NOMO-1 treated with DMSO at 0.1 percent for 48 hours (cell line): ENCODE data around the gene KNOP1.
"Not testable (repeated sequence)": the region's sequence is repeated elsewhere in the genome, so short reads cannot be mapped to it uniquely, and the experiment has no call there.

Source experiments
- DNase-seq: peaks from one replicate; lab custom pipeline; 2025; ENCODE audit not compliant: unreplicated experiment; lab: John Stamatoyannopoulos, UW

Gene KNOP1

DNA sequence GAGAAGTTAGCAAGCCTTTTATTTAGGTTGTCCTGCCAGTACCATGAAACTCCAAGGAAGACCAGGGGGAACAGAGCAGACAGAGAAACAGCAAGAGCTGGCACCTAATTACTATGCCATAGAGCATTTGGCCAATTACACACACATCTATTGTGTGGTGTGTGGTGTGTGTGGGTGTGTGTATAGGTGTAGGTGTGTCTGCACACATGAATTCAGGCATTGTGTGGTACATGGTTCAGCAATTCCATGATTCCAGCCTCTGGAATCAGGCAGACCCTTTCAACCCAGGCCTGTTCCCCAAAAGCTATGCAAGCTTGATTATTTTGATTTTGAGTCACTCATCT lies 25.8 kb upstream of the KNOP1 start:
- DNase-seq: no peak

DNA sequence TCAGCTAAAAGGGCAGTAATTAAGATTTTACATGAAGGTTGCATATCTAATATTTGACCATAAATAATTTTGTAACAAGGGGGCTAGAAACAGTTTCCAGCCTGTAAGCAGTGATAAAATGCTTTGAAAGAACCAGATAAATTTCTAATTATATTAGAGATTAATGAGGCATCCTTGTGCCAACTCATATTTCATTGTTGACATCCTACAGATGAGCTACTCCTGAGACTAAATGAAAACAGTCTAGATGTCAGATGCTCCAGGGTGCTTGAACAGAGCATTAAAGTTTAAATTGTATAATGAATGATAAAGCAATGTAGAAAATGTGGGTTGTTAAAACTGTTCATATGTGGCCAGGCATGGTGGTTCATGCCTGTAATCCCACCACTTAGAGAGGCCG lies 23.3 kb upstream of the KNOP1 start:
- DNase-seq: no peak

DNA sequence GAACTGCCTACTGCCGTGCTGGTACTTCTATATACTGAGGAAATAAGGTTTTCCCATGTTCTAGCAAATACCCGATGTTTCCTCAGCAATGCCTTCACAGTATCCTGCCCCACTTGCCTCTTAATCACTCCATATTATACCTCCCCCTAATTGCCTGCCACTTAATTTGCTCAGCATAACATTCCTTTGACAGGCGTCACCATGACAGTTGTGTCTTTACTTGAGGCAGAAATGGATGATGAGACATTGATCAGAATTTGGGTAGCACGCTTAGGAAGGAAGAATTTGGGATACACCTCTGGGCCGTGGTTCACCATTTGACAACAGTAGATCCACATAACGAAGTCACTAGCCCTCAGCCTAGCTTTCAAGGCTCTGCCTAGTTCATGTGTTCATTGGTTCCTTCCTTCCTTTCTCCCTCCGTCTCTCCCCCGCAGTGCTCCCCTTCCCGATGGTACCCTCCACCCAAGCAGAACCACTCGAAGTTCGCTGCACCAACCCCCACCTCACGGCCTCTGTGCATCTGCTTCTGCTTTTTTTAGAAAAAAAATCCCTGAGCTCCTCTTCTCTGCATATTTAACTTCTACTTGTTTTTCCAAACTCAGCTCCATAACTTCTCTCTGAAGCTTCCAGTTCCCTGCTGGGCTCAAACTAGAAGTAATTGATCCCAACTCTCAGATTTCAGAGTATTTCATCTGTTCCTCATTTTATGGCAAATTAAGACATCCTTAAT lies 19.4 kb upstream of the KNOP1 start:
- DNase-seq: no peak

DNA sequence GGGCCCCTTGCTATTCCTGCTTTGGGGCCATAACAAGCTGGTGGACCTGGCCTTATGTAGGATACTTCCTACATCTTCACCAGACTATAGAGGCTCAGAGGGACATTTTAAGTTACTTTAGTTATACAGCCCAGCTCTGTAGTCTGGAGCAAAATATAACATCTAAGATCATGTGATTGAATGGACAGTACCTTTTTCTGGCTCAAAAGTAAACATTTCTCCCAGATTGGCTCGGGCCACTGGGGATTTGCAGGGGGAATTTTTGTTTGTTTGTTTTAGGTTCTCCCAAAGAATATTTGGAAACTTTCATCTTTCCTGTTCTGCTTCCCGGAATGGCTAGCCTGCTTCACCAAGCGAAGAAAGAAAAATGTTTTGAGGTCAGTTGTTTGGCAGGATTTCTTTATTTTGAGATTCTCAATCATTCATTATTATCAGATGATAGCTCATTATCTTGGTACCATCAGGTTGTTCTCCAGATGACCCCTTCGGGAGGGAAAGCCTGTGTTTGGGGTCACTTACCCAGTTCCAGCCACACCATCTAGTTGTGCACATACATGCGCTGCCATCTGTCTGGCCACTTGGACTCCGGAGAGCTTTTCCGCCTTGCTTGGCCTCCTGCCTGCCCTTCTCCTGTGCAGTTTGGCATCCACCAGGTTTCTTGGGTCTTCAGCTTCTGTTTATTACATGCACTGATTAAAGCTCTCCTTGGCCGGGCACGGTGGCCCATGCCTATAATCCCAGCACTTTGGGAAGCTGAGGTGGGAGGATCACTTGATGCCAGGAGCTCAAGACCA lies 17.2 kb upstream of the KNOP1 start:
- no peak for DNase-seq

DNA sequence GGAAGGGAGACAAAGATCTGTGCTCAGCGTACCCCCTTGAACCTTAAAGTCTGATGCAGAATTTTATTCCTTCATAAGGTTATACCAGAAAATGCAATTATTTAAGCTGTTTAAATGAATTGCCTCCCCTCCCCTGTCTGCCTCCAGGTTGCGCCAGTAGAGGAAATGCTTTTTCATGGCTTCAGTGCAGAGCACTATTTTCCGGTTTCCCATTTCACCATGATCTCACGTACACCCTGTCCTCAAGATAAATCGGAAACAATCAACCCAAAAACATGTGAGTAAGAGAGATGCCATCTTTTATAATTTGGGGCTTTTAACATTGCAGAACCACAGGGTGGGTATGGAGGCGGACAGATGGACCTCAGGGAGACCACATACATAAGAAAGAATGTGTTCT lies 15.5 kb upstream of the KNOP1 start:
- no peak for DNase-seq

DNA sequence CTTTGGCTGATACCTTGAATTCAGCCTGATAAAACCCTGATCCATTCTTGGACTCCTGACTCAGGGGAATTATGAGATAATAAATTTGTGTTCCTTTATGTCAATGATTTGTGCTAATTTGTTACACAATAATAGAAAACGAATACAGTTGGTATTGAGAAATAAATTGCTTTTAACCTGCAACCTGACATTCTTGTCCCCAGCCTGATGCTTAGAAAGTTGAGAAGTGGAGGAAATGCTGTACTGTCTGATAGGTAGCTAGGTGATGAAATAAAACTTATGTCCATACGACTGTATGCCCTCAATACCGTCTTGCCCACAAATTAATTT lies 10.6 kb upstream of the KNOP1 start:
- no peak for DNase-seq

DNA sequence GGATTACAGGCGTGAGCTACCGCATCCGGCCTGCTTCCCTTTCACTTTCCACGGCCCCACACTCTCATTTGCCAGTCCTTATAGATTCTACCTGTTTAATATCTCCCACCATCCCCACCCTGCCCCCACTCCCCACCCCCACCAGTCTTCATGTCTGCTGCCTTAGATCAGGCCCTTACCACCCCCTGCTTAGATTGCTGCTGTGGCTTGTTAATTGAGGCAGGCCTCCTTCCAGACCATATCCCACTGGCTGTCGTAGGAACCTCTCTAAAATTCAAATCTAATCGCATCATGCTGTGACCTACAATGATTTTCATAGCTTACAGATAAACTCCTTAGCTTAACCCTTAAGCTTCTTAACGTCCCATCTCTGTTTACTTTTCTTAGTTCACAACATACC lies 5.0 kb upstream of the KNOP1 start:
- DNase-seq: no peak

DNA sequence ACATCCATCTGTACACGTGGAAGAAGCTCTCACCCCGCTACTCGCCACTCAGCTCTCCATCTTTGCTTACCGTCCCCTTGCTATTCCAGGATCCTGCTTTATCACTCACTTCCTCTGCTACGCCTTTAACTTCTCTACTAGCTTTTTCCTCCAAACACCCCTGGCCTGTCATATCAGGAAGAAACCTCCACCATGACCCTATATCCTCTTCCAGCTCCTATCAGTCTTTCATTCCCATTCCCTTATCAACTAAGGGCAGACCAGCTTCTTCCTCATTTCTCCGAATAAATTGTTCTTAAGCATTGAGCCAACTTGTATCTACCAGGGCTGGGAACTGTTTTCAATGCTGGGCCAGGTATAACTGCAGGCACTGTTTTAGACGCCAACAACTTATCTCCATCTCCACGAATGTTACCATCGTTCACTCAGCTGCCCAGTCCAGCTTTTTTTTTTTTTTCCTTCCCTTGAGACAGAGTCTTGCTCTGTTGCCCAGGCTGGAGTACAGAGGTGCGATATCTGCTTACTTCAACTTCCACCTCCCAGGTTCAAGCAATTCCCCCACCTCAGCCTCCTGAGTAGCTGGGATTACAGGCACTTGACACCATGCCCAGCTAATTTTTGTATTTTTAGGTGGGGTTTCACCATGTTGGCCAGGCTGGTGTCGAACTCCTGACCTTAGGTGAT lies 4.4 kb upstream of the KNOP1 start:
- no peak for DNase-seq

DNA sequence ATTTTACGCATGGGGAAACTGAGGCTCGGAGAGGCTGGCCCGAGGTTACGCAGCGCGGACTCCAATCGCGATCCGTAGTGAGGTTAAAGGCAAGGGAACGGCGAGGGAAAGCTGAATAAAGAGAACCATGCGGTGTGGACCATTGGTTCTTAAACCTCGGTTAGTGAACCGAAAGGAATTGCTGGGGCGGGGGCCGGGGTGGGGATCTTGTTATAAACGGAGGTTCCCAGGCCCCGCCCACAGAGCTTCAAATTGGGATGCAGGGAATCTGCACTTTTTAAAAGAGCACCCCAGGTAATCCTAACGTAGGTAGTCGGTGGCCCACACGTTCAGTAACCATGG lies 568 bp upstream of the KNOP1 start:
- DNase-seq: no peak

DNA sequence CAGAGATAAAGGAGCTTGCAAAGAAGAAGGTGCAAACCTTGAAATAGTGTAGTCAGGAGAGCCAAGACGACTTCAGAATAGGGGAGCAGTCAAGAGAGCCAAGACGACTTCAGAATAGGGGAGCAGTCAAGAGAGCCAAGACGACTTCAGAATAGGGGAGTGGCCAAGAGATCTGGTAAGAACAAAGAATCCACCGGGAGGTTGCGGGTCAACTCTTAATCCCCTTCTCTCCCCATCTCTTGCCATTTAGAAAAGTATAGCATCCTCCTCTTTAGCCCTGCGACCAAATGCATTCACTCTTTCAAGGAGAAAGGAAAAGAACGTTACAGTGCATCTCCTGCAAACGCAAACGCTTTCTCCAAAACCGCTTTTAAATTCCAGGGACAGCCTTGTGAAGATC lies 713 bp downstream of the KNOP1 start:
- no peak for DNase-seq

DNA sequence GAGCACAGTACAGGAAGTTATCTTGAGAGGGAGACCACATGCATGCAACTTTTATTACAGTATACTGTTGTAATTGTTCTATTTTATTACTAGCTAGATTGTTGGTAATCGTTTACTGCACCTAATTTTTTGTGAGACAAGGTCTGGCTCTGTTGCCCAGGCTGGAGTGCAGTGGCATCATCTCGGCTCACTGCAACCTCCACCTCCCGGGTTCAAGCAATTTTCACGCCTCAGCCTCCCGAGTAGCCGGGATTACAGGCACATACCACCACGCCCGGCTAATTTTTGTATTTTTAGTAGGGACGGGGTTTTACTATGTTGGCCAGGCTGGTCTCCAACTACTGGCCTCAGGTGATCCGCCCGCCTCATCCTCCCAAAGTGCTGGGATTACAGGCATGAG lies 1.3 kb downstream of the KNOP1 start:
- not testable (repeated sequence) for DNase-seq

DNA sequence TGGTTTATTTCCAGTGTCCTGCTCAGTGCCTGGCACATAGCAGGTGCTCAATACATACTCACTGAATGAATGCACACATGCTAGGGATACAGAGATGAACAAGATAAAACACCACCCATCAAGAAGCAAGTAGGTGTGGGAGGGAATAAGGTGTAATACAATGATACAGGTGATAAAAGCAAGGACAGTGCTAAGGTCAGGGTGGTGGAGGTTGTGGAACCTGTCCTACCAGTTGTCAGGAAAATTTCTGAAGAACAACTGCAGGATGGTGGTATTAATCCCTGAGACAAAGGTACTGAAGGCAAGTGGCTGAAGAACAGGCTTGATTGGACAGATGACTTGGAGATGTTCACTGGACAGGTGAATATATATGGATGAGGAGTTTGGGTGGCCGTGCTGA lies 1.8 kb downstream of the KNOP1 start:
- DNase-seq: no peak

DNA sequence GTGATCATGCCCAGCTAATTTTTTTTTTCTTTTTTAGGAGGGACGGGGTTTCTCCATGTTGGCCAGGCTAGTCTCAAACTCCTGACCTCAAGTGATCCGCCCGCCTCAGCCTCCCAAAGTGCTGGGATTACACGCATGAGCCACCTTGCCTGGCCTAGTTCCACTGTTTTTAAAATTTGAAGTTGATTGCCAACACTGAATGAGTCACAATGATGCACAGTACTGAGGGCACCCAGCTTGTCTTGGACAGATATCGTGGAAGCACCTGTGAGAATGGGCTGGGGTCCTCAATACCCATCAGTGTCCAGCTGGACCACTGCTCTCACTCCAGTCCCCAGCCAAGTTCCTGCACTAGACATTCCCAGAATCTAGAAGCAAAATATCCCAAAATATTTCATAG lies 2.5 kb downstream of the KNOP1 start:
- no peak for DNase-seq

DNA sequence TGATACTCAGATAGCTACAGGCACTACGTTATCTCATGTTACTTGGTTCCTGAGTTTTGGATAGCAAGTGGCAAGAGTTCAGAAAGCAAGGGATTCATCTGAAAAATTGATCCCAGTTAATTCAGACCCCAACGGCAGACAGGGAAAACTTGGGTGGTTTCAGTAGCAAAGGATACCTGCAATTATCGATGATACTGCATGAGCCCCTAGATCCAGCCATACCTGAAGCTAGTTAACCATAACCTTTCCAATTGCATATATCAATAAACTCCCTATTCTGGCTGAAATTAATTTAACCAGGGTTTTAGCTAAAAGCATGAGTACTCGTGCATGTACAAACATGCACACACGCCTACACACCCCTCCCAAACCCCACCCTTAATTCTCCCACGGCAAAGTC lies 4.3 kb downstream of the KNOP1 start:
- no peak for DNase-seq

DNA sequence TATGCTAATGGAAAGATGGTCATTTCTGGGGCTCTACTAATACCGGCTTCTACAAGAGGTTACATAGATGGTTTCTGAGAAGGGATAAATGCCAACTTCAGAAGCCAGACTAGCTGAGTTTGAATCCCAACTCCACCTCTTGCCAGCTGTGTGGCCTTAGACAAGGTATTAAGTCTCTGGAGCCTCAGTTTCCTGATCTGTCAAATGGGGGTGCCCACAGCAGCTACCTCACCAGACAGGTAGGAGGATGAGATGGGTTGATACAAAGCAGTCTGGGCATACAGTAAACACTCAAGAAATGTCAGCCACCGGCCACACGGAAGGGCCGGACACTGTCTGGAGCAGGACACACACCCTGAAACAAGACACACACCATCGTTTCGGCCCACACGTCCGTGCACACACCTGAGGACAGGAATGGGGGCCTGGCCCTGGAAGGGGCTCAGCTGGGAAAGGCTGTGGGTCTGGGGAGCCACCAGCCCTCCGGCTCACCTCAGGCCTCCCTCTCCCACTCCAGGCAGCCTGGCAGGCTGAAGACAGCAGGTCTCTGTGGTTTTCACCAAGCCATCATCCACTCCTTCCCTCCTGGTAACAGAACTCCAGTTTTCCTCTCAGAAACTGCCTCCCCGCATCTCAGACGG lies 5.5 kb downstream of the KNOP1 start:
- DNase-seq: no peak

DNA sequence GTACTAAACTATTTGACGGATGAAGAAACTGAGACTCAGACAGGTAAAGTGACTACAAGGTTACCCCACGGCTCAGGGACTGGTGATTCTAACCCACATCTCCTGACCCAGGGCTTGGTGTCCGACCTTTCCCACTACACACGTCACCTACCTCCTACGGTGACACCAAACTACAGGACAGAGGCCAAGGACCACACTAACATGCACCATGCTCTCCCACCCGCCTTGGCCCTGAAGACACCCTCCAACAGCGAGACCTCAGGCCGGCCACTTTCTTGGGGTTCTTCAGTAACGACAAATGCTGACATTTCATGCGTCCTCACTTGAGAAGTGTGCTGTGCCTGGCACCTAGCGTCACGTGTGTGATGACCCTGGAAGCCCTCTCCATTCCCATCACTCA lies 6.4 kb downstream of the KNOP1 start:
- DNase-seq: no peak

DNA sequence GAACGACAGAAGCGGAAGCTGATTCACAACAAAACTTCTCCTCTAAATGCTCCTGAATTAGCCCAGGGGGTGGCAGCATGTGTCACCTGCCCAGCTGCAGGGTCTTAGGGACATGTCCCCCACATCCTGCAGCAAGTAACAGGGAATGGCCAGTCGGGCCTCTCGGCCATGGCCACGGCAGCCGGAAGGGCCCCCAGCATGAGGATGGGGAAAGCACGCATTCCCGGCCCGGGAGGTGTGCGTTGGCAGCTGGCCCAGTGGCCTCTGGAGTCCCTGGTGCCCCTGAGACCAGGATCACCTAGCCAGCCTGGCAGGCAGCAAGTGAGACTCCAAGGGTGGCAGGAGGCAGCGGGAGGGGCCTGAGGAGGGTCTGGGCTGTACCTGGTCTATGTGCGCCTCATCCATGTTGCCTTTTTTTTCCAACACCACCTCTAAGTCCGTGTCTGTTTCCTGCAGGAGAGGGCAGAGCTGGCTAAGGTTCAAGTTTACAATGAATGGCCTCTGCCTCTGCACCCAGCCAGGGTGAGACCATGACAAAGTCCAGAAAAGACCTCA lies 7.0 kb downstream of the KNOP1 start:
- DNase-seq: no peak

DNA sequence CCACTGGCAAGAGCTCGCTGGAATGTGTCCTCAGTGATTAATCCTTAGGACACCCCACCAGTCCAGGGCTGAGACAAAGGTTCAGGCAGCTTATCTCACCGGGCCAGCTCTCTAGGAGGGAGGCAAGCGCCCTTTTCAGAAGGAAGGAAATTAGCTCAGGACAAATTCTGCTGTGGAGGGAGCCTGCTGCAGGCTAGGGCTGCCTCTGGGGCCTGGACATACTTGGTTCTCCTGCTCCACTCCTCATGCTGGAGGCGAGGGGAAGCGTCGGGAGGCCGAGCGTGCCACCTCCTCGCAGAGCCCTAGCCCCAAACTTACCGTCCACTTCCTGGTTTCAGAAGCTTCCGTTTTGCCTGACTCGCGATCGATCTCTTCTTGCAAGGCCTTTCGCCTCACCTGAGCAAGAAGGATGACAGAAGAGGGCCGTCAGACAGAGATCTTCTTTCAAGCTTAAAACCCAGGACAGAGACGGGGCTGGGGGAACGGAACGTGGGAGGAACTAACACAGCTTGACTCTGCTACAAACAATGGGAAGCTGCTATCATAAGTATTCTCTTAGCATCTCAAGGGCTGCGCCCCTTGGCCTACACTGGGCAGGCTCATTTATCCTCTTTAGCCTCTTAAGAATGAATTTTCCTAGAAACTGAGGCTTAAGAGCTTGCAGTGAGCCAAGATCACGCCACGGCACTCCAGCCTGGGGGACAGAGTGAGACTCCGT lies 7.7 kb downstream of the KNOP1 start:
- no peak for DNase-seq

DNA sequence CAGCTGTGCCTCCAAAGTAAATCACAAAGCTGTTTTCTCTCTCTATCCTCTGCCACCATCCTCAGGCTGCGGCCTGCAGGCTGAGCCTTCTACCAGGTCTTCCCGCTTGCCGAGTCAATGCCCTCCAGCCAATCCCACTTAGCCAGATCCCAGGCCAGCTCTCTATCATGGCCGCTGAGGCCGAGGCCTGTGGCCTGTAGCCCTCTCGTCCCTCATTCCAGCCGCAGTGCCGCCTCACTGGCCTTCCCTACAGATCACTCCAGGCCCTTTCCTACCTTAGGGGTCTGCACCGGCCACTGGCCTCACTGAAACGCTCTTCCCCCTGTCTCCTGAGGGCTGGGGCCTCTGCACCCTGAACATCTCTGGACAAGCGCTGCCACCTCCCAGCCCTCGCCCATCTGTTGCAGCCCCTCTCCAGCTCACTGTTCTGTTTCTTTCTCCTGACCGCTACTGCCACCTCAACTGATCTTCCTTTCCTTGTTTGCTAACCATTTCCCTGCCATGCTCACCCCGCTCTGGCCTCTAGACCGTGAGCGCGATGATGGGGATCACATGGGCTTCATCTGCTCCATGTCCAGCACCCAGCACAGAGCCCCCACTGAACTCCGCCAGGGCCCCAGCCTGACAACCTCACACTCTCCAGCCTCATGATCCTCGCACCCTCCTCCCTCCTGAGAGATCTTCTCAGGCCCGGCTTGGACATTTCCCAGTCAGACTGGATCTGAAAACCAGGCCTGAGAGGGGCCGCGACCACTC lies 8.5 kb downstream of the KNOP1 start:
- no peak for DNase-seq
